ENCODE data around the gene NKX6-1.

GRCh38 chr4:84442778-84443177 is 56.3 kb downstream of the NKX6-1 start:
- no peak for TF ChIP-seq CTCF (IDR thresholded peaks at IDR 0.05)
- TF ChIP-seq MAX (IDR thresholded peaks at IDR 0.05; ENCODE audit: low read depth): no peak
- no peak for TF ChIP-seq POLR2AphosphoS5 (IDR thresholded peaks at IDR 0.05; ENCODE audit: low read depth, low read length)
- no peak for TF ChIP-seq EZH2phosphoT487 (IDR thresholded peaks at IDR 0.05; ENCODE audit: borderline replicate concordance, low read depth)
- TF ChIP-seq EP300 (IDR thresholded peaks at IDR 0.05; ENCODE audit: borderline replicate concordance in 1 of 2, low read depth in 1 of 2, low read length in 1 of 2): no peak
- TF ChIP-seq RAD21 (IDR thresholded peaks at IDR 0.05; ENCODE audit: low read length): no peak
- TF ChIP-seq YY1 (IDR thresholded peaks at IDR 0.05; ENCODE audit: low read depth): no peak
- TF ChIP-seq REST (IDR thresholded peaks at IDR 0.05; ENCODE audit: low read depth, low read length): no peak
- no peak for TF ChIP-seq USF2 (IDR thresholded peaks at IDR 0.05; ENCODE audit: borderline replicate concordance, low read depth, low read length)
- no peak for TF ChIP-seq NRF1 (IDR thresholded peaks at IDR 0.05; ENCODE audit: low read depth, low read length)

Data from SK-N-SH (cell line).